HUES64 (cell line): ENCODE measurements around the gene TNFSF18.
A peak's percentile ranks its signal among the peaks of the same experiment; 100 is the strongest.

Experiments used
- H3K27ac ChIP-seq: 2 replicates; pipeline ENCODE4 v1.7.0; 2013; ENCODE audit warnings: low read depth, low read length, inconsistent platforms
- H3K27me3 ChIP-seq: 2 replicates; pipeline ENCODE4 v1.6.1; 2013; ENCODE audit warnings: mild to moderate bottlenecking, low read length; ENCODE audit not compliant: insufficient read depth
- H3K36me3 ChIP-seq: 2 replicates; pipeline ENCODE4 v1.6.1; 2013; ENCODE audit warnings: mild to moderate bottlenecking, low read length; ENCODE audit not compliant: insufficient read depth
- H3K4me1 ChIP-seq: 2 replicates; pipeline ENCODE4 v1.6.1; 2013; ENCODE audit warnings: mild to moderate bottlenecking, low read length, moderate library complexity; ENCODE audit not compliant: insufficient read depth
- H3K4me3 ChIP-seq: 2 replicates; pipeline ENCODE4 v1.5.1; 2013; ENCODE audit warnings: mild to moderate bottlenecking, low read length, moderate library complexity
- H3K9ac ChIP-seq: 2 replicates; pipeline ENCODE4 v1.6.1; 2013; ENCODE audit warnings: mild to moderate bottlenecking, low read depth, low read length
- H3K9me3 ChIP-seq: 2 replicates; pipeline ENCODE4 v1.6.1; 2013; ENCODE audit warnings: low read depth, low read length; ENCODE audit not compliant: insufficient read depth
- WGBS: fragments of 150-250, 120-280 bp; methylation state at CpG from one replicate; pipeline ENCODE4 v1.1.7; 2013; ENCODE audit warnings: missing lambda C conversion rate; 5-methylcytosine and 5-hydroxymethylcytosine counted together

TNFSF18 gene

GRCh38 chr1:173002891-173003838, 47.6 kb downstream of the TNFSF18 start:
- no peaks in the 10 kb centered on the region for H3K36me3 ChIP-seq
- no peaks in the 10 kb centered on the region for H3K27me3 ChIP-seq
- no peak overlapping the region for H3K4me3 ChIP-seq
- no peak overlapping the region for H3K9ac ChIP-seq
- H3K27ac ChIP-seq: no peak overlapping the region
- H3K4me1 ChIP-seq: no peaks in the 10 kb centered on the region; the same call in 1 of the 2 replicates
- WGBS: 93% methylated on average over 4 of the region's 6 CpGs
- peaks cover 12% of the 10 kb centered on the region; the same call in 1 of the 2 replicates for H3K9me3 ChIP-seq

GRCh38 chr1:172999349-172999748, 51.4 kb downstream of the TNFSF18 start:
- Histone ChIP-seq H3K27ac (no peak overlapping the region), H3K4me3 (no peak overlapping the region), H3K4me1 (no peaks in the 10 kb centered on the region), H3K36me3 (no peaks in the 10 kb centered on the region), H3K9me3 (peaks cover 15% of the 10 kb centered on the region; the same call in 1 of the 2 replicates), H3K27me3 (no peaks in the 10 kb centered on the region), H3K9ac (no peak overlapping the region)
- 55% methylated on average over 3 of the region's 3 CpGs for WGBS

- H3K4me3 ChIP-seq: no peak overlapping the region
- peaks cover 15% of the 10 kb centered on the region; the same call in 1 of the 2 replicates for H3K9me3 ChIP-seq
- no peaks in the 10 kb centered on the region for H3K27me3 ChIP-seq
- H3K27ac ChIP-seq: no peak overlapping the region
- 93% methylated on average over 2 of the region's 2 CpGs for WGBS
- no peaks in the 10 kb centered on the region for H3K4me1 ChIP-seq
- H3K36me3 ChIP-seq: no peaks in the 10 kb centered on the region
- H3K9ac ChIP-seq: no peak overlapping the region
Observed at GRCh38 chr1:172997941-172998361, 52.8 kb downstream of the TNFSF18 start.

- Histone ChIP-seq H3K4me3 (no peak overlapping the region), H3K9ac (no peak overlapping the region), H3K27ac (no peak overlapping the region), H3K9me3 (peaks cover 3% of the 10 kb centered on the region; the same call in 1 of the 2 replicates), H3K36me3 (no peaks in the 10 kb centered on the region), H3K4me1 (peaks cover 13% of the 10 kb centered on the region), H3K27me3 (no peaks in the 10 kb centered on the region)
- WGBS: 98% methylated on average over 2 of the region's 2 CpGs
Observed at GRCh38 chr1:172993640-172994039, 57.1 kb downstream of the TNFSF18 start.

- Histone ChIP-seq H3K9me3 (peaks cover 3% of the 10 kb centered on the region; the same call in 1 of the 2 replicates), H3K9ac (no peak overlapping the region), H3K27ac (no peak overlapping the region), H3K4me3 (no peak overlapping the region), H3K4me1 (peaks cover 13% of the 10 kb centered on the region), H3K27me3 (no peaks in the 10 kb centered on the region), H3K36me3 (no peaks in the 10 kb centered on the region)
- whole genome bisulfite sequencing: 82% methylated on average over 1 of the region's 1 CpG
Observed at GRCh38 chr1:172991674-172992400, 58.9 kb downstream of the TNFSF18 start.

- H3K9me3 ChIP-seq: no peaks in the 10 kb centered on the region
- 100% methylated on average over 1 of the region's 3 CpGs for WGBS
- no peaks in the 10 kb centered on the region for H3K27me3 ChIP-seq
- H3K4me1 ChIP-seq: peaks cover 13% of the 10 kb centered on the region
- peak overlapping the region; percentile 45; the same call in 1 of the 2 replicates for H3K27ac ChIP-seq
- H3K36me3 ChIP-seq: no peaks in the 10 kb centered on the region
- no peak overlapping the region for H3K9ac ChIP-seq
- H3K4me3 ChIP-seq: no peak overlapping the region
Observed at GRCh38 chr1:172990598-172991215, 60.0 kb downstream of the TNFSF18 start.
